OCI-LY7 (cell line): ENCODE results near the gene RCOR3.

Source experiments
- EZH2phosphoT487 ChIP-seq: fragments of 200-600 bp; sonication (generic); IDR thresholded peaks from 2 replicates; pipeline ENCODE4 v1.6.1; 2018; ENCODE audit warnings: low read depth, borderline replicate concordance, mild to moderate bottlenecking, mixed run types, antibody characterized with exemption, low read length, moderate library complexity, mixed read lengths
- TF ChIP-seq, protein P1 (sequence below): fragments of 200-600 bp; sonication (generic); conservative IDR thresholded peaks from 2 replicates; pipeline ENCODE4 v1.5.1; 2014; ENCODE audit warnings: mild to moderate bottlenecking, antibody characterized with exemption, low read length, moderate library complexity, mixed read lengths

GRCh38 chr1:211353562-211354212, 94.5 kb downstream of the RCOR3 start:
- TF ChIP-seq, protein P1, sequence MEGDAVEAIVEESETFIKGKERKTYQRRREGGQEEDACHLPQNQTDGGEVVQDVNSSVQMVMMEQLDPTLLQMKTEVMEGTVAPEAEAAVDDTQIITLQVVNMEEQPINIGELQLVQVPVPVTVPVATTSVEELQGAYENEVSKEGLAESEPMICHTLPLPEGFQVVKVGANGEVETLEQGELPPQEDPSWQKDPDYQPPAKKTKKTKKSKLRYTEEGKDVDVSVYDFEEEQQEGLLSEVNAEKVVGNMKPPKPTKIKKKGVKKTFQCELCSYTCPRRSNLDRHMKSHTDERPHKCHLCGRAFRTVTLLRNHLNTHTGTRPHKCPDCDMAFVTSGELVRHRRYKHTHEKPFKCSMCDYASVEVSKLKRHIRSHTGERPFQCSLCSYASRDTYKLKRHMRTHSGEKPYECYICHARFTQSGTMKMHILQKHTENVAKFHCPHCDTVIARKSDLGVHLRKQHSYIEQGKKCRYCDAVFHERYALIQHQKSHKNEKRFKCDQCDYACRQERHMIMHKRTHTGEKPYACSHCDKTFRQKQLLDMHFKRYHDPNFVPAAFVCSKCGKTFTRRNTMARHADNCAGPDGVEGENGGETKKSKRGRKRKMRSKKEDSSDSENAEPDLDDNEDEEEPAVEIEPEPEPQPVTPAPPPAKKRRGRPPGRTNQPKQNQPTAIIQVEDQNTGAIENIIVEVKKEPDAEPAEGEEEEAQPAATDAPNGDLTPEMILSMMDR, result no peak
- TF ChIP-seq EZH2phosphoT487, result no peak
